K562 (cell line): ENCODE measurements around the gene NRSN2. TPM values are rescaled to one million over a fixed set of nuclear protein-coding genes. Genes with fewer than 3 reads are reported as not detected.

ENCODE experiments used
- ARID1B ChIP-seq: fragments of 450-650 bp; IDR thresholded peaks from 2 replicates; pipeline ENCODE4 v1.6.1; 2016; ENCODE audit warnings: antibody characterized with exemption, mild to moderate bottlenecking, inconsistent platforms
- CAMTA2 ChIP-seq: fragments of 250-450 bp; sonication (Bioruptor Pico); conservative IDR thresholded peaks from 2 replicates; pipeline ENCODE4 v1.5.1; 2022
- CCAR2 ChIP-seq: fragments of 200-400 bp; formaldehyde crosslinking; IDR thresholded peaks from 2 replicates; pipeline ENCODE4 v1.6.1; 2017; ENCODE audit warnings: mild to moderate bottlenecking, low read depth, low read length
- CTCF ChIP-seq, 3 experiments: IDR thresholded peaks in 2 of 3; conservative IDR thresholded peaks in 1 of 3; 2 replicates each; pipeline ENCODE4 v1.5.1; 2011 to 2012; ENCODE audit warnings: low read length in 3 of 3, mild to moderate bottlenecking in 3 of 3, control low read depth in 2 of 3, improper control_type of control experiment in 1 of 3, inconsistent platforms in 1 of 3, low read depth in 1 of 3, mixed read lengths in 1 of 3, moderate library complexity in 1 of 3; ENCODE audit not compliant: insufficient read depth in 2 of 3
- ILK ChIP-seq: fragments of 450-650 bp; IDR thresholded peaks from 2 replicates; pipeline ENCODE4 v1.6.1; 2016; ENCODE audit warnings: missing genetic modification characterization, low read depth, mild to moderate bottlenecking, missing compliant biosample characterization, moderate library complexity, borderline replicate concordance
- IRF1 ChIP-seq: sonication (generic); formaldehyde crosslinking; IDR thresholded peaks from 2 replicates; pipeline ENCODE4 v1.8.0; 2022; ENCODE audit warnings: missing genetic modification reagents, mild to moderate bottlenecking, borderline replicate concordance
- KAT7 ChIP-seq: sonication (generic); formaldehyde crosslinking; IDR thresholded peaks from 2 replicates; pipeline ENCODE4 v1.8.0; 2022; ENCODE audit warnings: missing genetic modification reagents, mild to moderate bottlenecking, borderline replicate concordance
- MAX ChIP-seq: sonication (generic); formaldehyde crosslinking; IDR thresholded peaks from 2 replicates; pipeline ENCODE4 v1.9.0; 2022; ENCODE audit warnings: mild to moderate bottlenecking, missing genetic modification reagents
- MTA3 ChIP-seq: fragments of 450-650 bp; formaldehyde crosslinking; IDR thresholded peaks from 2 replicates; pipeline ENCODE4 v1.6.1; 2017; ENCODE audit warnings: mild to moderate bottlenecking, borderline replicate concordance
- NFE2 ChIP-seq: IDR thresholded peaks from 2 replicates; pipeline ENCODE4 v1.6.1; 2014; ENCODE audit warnings: antibody characterized with exemption, low read depth
- POLR2A ChIP-seq: fragments of 450-650 bp; conservative IDR thresholded peaks from 2 replicates; pipeline ENCODE4 v1.6.1; 2016
- RNF2 ChIP-seq: sonication (generic); IDR thresholded peaks from 2 replicates; pipeline ENCODE4 v1.6.1; 2016
- TBL1XR1 ChIP-seq, 2 experiments: IDR thresholded peaks; 2 replicates each; pipeline ENCODE4 v1.6.1; 2012; ENCODE audit warnings: improper control_type of control experiment in 2 of 2, low read length in 2 of 2, mild to moderate bottlenecking in 1 of 2
- ZBTB5 ChIP-seq: fragments of 450-650 bp; IDR thresholded peaks from 2 replicates; pipeline ENCODE4 v1.6.1; 2017; ENCODE audit warnings: antibody characterized with exemption
- ZFP36 ChIP-seq: fragments of 150-350 bp; IDR thresholded peaks from 2 replicates; pipeline ENCODE4 v1.6.1; 2018; ENCODE audit warnings: low read length, low read depth; ENCODE audit not compliant: partially characterized antibody
- ZNF253 ChIP-seq: fragments of 250-450 bp; sonication (Bioruptor Pico); conservative IDR thresholded peaks from 2 replicates; pipeline ENCODE4 v1.6.1; 2021; ENCODE audit warnings: mild to moderate bottlenecking
- ZNF311 ChIP-seq: fragments of 250-450 bp; sonication (Bioruptor Pico); IDR thresholded peaks from 2 replicates; pipeline ENCODE4 v1.4.0; 2020; ENCODE audit warnings: mild to moderate bottlenecking, moderate library complexity
- ZNF511 ChIP-seq: sonication (generic); formaldehyde crosslinking; IDR thresholded peaks from 2 replicates; pipeline ENCODE4 v1.8.0; 2022; ENCODE audit warnings: mild to moderate bottlenecking, missing genetic modification reagents
- polyA plus RNA-seq, 8 experiments: library from polyadenylated mRNA; depleted of rRNA in 4 of 8; stranded (reverse) in 5 of 8; unstranded in 3 of 8; fragments of >200 nt; fragmentation: Nextera tagmentation in 2 of 8; fragmentation: Illumina TruSeq in 1 of 8; extraction: Ambion mirVana in 2 of 8; extraction: Trizol in 1 of 8; gene quantifications; 2 replicates each; pipeline versions ENCODE4 v1.2.1 to v1.2.3, GENCODE V29; 2011 to 2014; ENCODE audit warnings: inconsistent platforms in 1 of 8, missing spikeins in 1 of 8
- total RNA-seq, 7 experiments: library from RNA; depleted of rRNA in 6 of 7; stranded (reverse); fragments of >200 nt in 6 of 7; fragmentation: Illumina TruSeq in 2 of 7; extraction: Trizol in 2 of 7; gene quantifications; 2 replicates each; pipeline versions ENCODE4 v1.2.1 to v1.2.3, GENCODE V29; 2011 to 2021; ENCODE audit warnings: low replicate concordance in 1 of 7

Gene NRSN2
- total and polyA plus RNA-seq, 9 of the 15 experiments (the other 6 are each of a cell fraction or from before 2014, with no cell fraction given), result 7.5 to 29.7 (median 11.1) TPM

- no peak for TF ChIP-seq ZBTB5
- 0 out of 2 replicates have a peak, but pooled peaks have one; percentile 20 for TF ChIP-seq ZNF311
- TF ChIP-seq KAT7 (CRISPR knock-in tag), result no peak
- no peak for TF ChIP-seq ZFP36
- TF ChIP-seq POLR2A, result 0 out of 2 replicates have a peak, but pooled peaks have one; percentile 26
- peak; percentile 76 for TF ChIP-seq MAX
- peak; percentile 71 for TF ChIP-seq ARID1B
- no peak for TF ChIP-seq CAMTA2 (CRISPR knock-in tag)
- no peak for TF ChIP-seq ILK (tag)
- peak; percentile 59 for TF ChIP-seq RNF2
- TF ChIP-seq IRF1, result no peak
- 0 out of 2 replicates have a peak, but pooled peaks have one; percentile 1 for TF ChIP-seq NFE2
- TF ChIP-seq MTA3, result peak; percentile 46; the same call in 1 of the 2 replicates
- TF ChIP-seq ZNF511, result peak; percentile 32; the same call in 1 of the 2 replicates
- TF ChIP-seq CCAR2, result no peak
- no peak for TF ChIP-seq ZNF253
- TF ChIP-seq CTCF (IDR thresholded peaks at IDR 0.05 in 2 of 3, conservative IDR thresholded peaks at IDR 0.05 in 1 of 3; ENCODE audit: insufficient read depth in 2 of 3, low read depth in 1 of 3, low read length in 3 of 3), result no peak
- peak in 1 of 2 experiments; percentile 88; a peak in 2 of 4 replicates for TF ChIP-seq TBL1XR1 (IDR thresholded peaks at IDR 0.05; ENCODE audit: low read length in 2 of 2)
These were observed 28.5 kb downstream of the NRSN2 start (continued) for GRCh38 chr20:375265-375889.
